K562 (cell line): ENCODE data around the gene TRABD2B.

ENCODE experiments used
- EZH2 ChIP-seq: IDR thresholded peaks from 2 replicates; pipeline ENCODE4 v1.6.1; 2012; ENCODE audit warnings: low read depth, mild to moderate bottlenecking, inconsistent platforms, low read length, borderline replicate concordance
- FOXJ3 ChIP-seq: sonication (generic); formaldehyde crosslinking; IDR thresholded peaks from 2 replicates; pipeline ENCODE4 v1.4.0; 2020; ENCODE audit warnings: mild to moderate bottlenecking, missing genetic modification reagents
- NFE2L1 ChIP-seq: fragments of 450-650 bp; IDR thresholded peaks from 2 replicates; pipeline ENCODE4 v1.6.1; 2016; ENCODE audit warnings: missing genetic modification characterization, low read depth, mild to moderate bottlenecking, missing compliant biosample characterization, moderate library complexity, borderline replicate concordance
- PHF8 ChIP-seq: fragments of 200-600 bp; sonication (generic); IDR thresholded peaks from 2 replicates; pipeline ENCODE4 v1.6.1; 2012; ENCODE audit warnings: mixed run types, mild to moderate bottlenecking, inconsistent platforms, low read length, moderate library complexity, borderline replicate concordance
- ZBTB11 ChIP-seq, 3 experiments: fragments of 200-800 bp in 1 of 3; fragments of 250-450 bp in 1 of 3; fragments of 450-650 bp in 1 of 3; sonication (Bioruptor Pico) in 1 of 3; sonication (Bioruptor generic) in 1 of 3; formaldehyde crosslinking in 1 of 3; IDR thresholded peaks; 2 replicates each; pipeline versions ENCODE4 v1.6.1 to v1.8.0; 2016 to 2022; ENCODE audit warnings: mild to moderate bottlenecking in 2 of 3, missing genetic modification characterization in 2 of 3, missing compliant biosample characterization in 1 of 3, moderate library complexity in 1 of 3
- ZFP1 ChIP-seq: fragments of 450-650 bp; formaldehyde crosslinking; IDR thresholded peaks from 2 replicates; pipeline ENCODE4 v1.4.0; 2020; ENCODE audit warnings: mild to moderate bottlenecking, mixed read lengths

GRCh38 chr1:47772960-47773682 is 224.1 kb downstream of the TRABD2B start:
- TF ChIP-seq ZBTB11 (CRISPR knock-in tag; IDR thresholded peaks at IDR 0.05) (no peak), ZFP1 (CRISPR knock-in tag) (no peak), PHF8 (no peak), NFE2L1 (no peak), FOXJ3 (no peak), EZH2 (no peak)
